Activated CD4-positive, alpha-beta T cell treated with anti-CD3 and anti-CD28 coated beads, Interleukin-2, Interleukin-4, amounts not matched to agents 100 ng/mL and 50 ng/mL, durations not matched to agents 16 hours and 8 hours (primary cell): ENCODE results near the gene CTNND2.

Experiments
- DNase-seq: peaks from one replicate; pipeline ENCODE4 v3.0.0-alpha.2; 2020; ENCODE audit warnings: low spot score

The CTNND2 gene

GRCh38 chr5:11770310-11770709 is 133.9 kb downstream of the CTNND2 start:
- DNase-seq: no peak

GRCh38 chr5:11760934-11761603 is 143.2 kb downstream of the CTNND2 start:
- DNase-seq: no peak

- DNase-seq: no peak
Measured at GRCh38 chr5:11758321-11758720, 145.9 kb downstream of the CTNND2 start.

GRCh38 chr5:11757661-11758060 is 146.6 kb downstream of the CTNND2 start:
- DNase-seq: no peak

- DNase-seq: no peak
Measured at GRCh38 chr5:11737010-11737409, 167.2 kb downstream of the CTNND2 start.

GRCh38 chr5:11734369-11734768 is 169.9 kb downstream of the CTNND2 start:
- DNase-seq: no peak

- no peak for DNase-seq
Measured at GRCh38 chr5:11733840-11734192, 170.4 kb downstream of the CTNND2 start.

GRCh38 chr5:11733185-11733839 is 170.9 kb downstream of the CTNND2 start:
- DNase-seq: no peak

- DNase-seq: no peak
Measured at GRCh38 chr5:11724940-11725339, 179.3 kb downstream of the CTNND2 start.

- DNase-seq: no peak
Measured at GRCh38 chr5:11719888-11720481, 184.3 kb downstream of the CTNND2 start.

GRCh38 chr5:11715461-11716196 is 188.6 kb downstream of the CTNND2 start:
- DNase-seq: no peak

- no peak for DNase-seq
Measured at GRCh38 chr5:11711932-11712331, 192.3 kb downstream of the CTNND2 start.

GRCh38 chr5:11709021-11709420 is 195.2 kb downstream of the CTNND2 start:
- no peak for DNase-seq

- no peak for DNase-seq
Measured at GRCh38 chr5:11704916-11705315, 199.3 kb downstream of the CTNND2 start.

- DNase-seq: no peak
Measured at GRCh38 chr5:11700391-11700790, 203.9 kb downstream of the CTNND2 start.

- DNase-seq: no peak
Measured at GRCh38 chr5:11692636-11693035, 211.6 kb downstream of the CTNND2 start.

GRCh38 chr5:11687498-11687897 is 216.7 kb downstream of the CTNND2 start:
- DNase-seq: no peak

- no peak for DNase-seq
Measured at GRCh38 chr5:11684607-11685006, 219.6 kb downstream of the CTNND2 start.

- DNase-seq: no peak
Measured at GRCh38 chr5:11683666-11684065, 220.6 kb downstream of the CTNND2 start.

- DNase-seq: no peak
Measured at GRCh38 chr5:11681796-11682195, 222.4 kb downstream of the CTNND2 start.

- DNase-seq: no peak
Measured at GRCh38 chr5:11679676-11680075, 224.6 kb downstream of the CTNND2 start.

- no peak for DNase-seq
Measured at GRCh38 chr5:11675184-11675583, 229.1 kb downstream of the CTNND2 start.
